ENCODE data around the gene EAF2.

GRCh38 chr3:121883507-121883906 lies 48.5 kb downstream of the EAF2 start:
- TF ChIP-seq, protein P1, sequence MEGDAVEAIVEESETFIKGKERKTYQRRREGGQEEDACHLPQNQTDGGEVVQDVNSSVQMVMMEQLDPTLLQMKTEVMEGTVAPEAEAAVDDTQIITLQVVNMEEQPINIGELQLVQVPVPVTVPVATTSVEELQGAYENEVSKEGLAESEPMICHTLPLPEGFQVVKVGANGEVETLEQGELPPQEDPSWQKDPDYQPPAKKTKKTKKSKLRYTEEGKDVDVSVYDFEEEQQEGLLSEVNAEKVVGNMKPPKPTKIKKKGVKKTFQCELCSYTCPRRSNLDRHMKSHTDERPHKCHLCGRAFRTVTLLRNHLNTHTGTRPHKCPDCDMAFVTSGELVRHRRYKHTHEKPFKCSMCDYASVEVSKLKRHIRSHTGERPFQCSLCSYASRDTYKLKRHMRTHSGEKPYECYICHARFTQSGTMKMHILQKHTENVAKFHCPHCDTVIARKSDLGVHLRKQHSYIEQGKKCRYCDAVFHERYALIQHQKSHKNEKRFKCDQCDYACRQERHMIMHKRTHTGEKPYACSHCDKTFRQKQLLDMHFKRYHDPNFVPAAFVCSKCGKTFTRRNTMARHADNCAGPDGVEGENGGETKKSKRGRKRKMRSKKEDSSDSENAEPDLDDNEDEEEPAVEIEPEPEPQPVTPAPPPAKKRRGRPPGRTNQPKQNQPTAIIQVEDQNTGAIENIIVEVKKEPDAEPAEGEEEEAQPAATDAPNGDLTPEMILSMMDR (IDR thresholded peaks at IDR 0.05 in 8 of 11, conservative IDR thresholded peaks at IDR 0.05 in 3 of 11), result peak in 7 of 11 experiments; percentile 15 to 45 (median 33)
- no peak for TF ChIP-seq POLR2AphosphoS5 (IDR thresholded peaks at IDR 0.05)
